Muscle layer of colon (tissue), 2 donors: ENCODE results near the gene FCRLB.
"Not testable (repeated sequence)": the region's sequence is repeated elsewhere in the genome, so short reads cannot be mapped to it uniquely, and the experiment has no call there.

ENCODE experiments used
- H3K27ac ChIP-seq: one replicate; pipeline ENCODE4 v1.7.0; 2013; ENCODE audit warnings: low read depth, mild to moderate bottlenecking, low read length, moderate library complexity
- H3K27me3 ChIP-seq, 2 donors: one replicate each; pipeline ENCODE4 v1.7.0; 2013; ENCODE audit warnings: low read length in 2 of 2, mild to moderate bottlenecking in 2 of 2; ENCODE audit not compliant: insufficient read depth in 2 of 2, control insufficient read depth in 1 of 2
- H3K36me3 ChIP-seq: one replicate; pipeline ENCODE4 v1.7.0; 2013; ENCODE audit warnings: mild to moderate bottlenecking, low read length; ENCODE audit not compliant: insufficient read depth
- H3K4me1 ChIP-seq: one replicate; pipeline ENCODE4 v1.7.0; 2013; ENCODE audit warnings: mild to moderate bottlenecking, low read length; ENCODE audit not compliant: insufficient read depth
- H3K4me3 ChIP-seq, 2 donors: one replicate each; pipeline ENCODE4 v1.7.0; 2013; ENCODE audit warnings: low read length in 2 of 2, low read depth in 1 of 2, mild to moderate bottlenecking in 1 of 2, moderate library complexity in 1 of 2
- H3K9ac ChIP-seq: one replicate; pipeline ENCODE4 v1.7.0; 2013; ENCODE audit warnings: low read length
- H3K9me3 ChIP-seq: one replicate; pipeline ENCODE4 v1.7.0; 2013; ENCODE audit warnings: mild to moderate bottlenecking, low read length
- donor health status: abdominal sarcoma.
- donor health status: Adenocarcinoma of cecum.

The FCRLB gene

GRCh38 chr1:161720956-161721737, at the start of gene FCRLB:
TSS of gene FCRLB (plus strand) at chr1:161721544. CDS start at chr1:161722673, 1,129 bp downstream.
- Histone ChIP-seq H3K4me1 (peaks cover 5% of the 10 kb centered on the region), H3K27ac (no peak within 1 kb of the TSS), H3K4me3 (no peak within 1 kb of the TSS), H3K9ac (no peak within 1 kb of the TSS), H3K27me3 (no peaks in the 10 kb centered on the region), H3K9me3 (no peaks in the 10 kb centered on the region), H3K36me3 (no peaks in the 10 kb centered on the region)

- not testable (repeated sequence) for H3K4me3 ChIP-seq, H3K9ac ChIP-seq, H3K27ac ChIP-seq, H3K36me3 ChIP-seq, H3K9me3 ChIP-seq, H3K4me1 ChIP-seq, H3K27me3 ChIP-seq
Measured at GRCh38 chr1:161673437-161673836, 47.9 kb upstream of the FCRLB start.

GRCh38 chr1:161674447-161674846, 46.9 kb upstream of the FCRLB start:
- not testable (repeated sequence) for H3K9me3 ChIP-seq, H3K4me1 ChIP-seq, H3K27me3 ChIP-seq, H3K36me3 ChIP-seq, H3K27ac ChIP-seq, H3K9ac ChIP-seq, H3K4me3 ChIP-seq

GRCh38 chr1:161674908-161675307, 46.4 kb upstream of the FCRLB start:
- H3K9me3 ChIP-seq, H3K27ac ChIP-seq, H3K4me3 ChIP-seq, H3K9ac ChIP-seq, H3K36me3 ChIP-seq, H3K4me1 ChIP-seq, H3K27me3 ChIP-seq: not testable (repeated sequence)

- no peaks in the 10 kb centered on the region for H3K36me3 ChIP-seq
- H3K27me3 ChIP-seq: no peaks in the 10 kb centered on the region
- no peak overlapping the region for H3K27ac ChIP-seq
- no peaks in the 10 kb centered on the region for H3K9me3 ChIP-seq
- H3K4me3 ChIP-seq: no peak overlapping the region
- no peaks in the 10 kb centered on the region for H3K4me1 ChIP-seq
- no peak overlapping the region for H3K9ac ChIP-seq
Measured at GRCh38 chr1:161676441-161676840, 44.9 kb upstream of the FCRLB start.

- H3K36me3 ChIP-seq: no peaks in the 10 kb centered on the region
Measured at GRCh38 chr1:161676958-161677689, 44.2 kb upstream of the FCRLB start.

GRCh38 chr1:161678500-161678899, 42.8 kb upstream of the FCRLB start:
- no peaks in the 10 kb centered on the region for H3K4me1 ChIP-seq
- H3K9ac ChIP-seq: no peak overlapping the region
- no peaks in the 10 kb centered on the region for H3K9me3 ChIP-seq
- H3K4me3 ChIP-seq: no peak overlapping the region
- no peaks in the 10 kb centered on the region for H3K27me3 ChIP-seq
- no peaks in the 10 kb centered on the region for H3K36me3 ChIP-seq
- no peak overlapping the region for H3K27ac ChIP-seq

More at GRCh38 chr1:161676958-161677689, 44.2 kb upstream of the FCRLB start:
- no peaks in the 10 kb centered on the region for H3K27me3 ChIP-seq
- no peak overlapping the region for H3K9ac ChIP-seq
- no peak overlapping the region for H3K4me3 ChIP-seq
- no peaks in the 10 kb centered on the region for H3K4me1 ChIP-seq
- no peaks in the 10 kb centered on the region for H3K9me3 ChIP-seq
- no peak overlapping the region for H3K27ac ChIP-seq

- Histone ChIP-seq H3K9ac (no peak overlapping the region), H3K9me3 (no peaks in the 10 kb centered on the region), H3K27ac (no peak overlapping the region), H3K27me3 (no peaks in the 10 kb centered on the region), H3K36me3 (no peaks in the 10 kb centered on the region), H3K4me1 (no peaks in the 10 kb centered on the region), H3K4me3 (no peak overlapping the region)
Measured at GRCh38 chr1:161681879-161682278, 39.5 kb upstream of the FCRLB start.

- no peak overlapping the region for H3K9ac ChIP-seq
- no peak overlapping the region for H3K27ac ChIP-seq
- no peak overlapping the region for H3K4me3 ChIP-seq
- no peaks in the 10 kb centered on the region for H3K4me1 ChIP-seq
- H3K36me3 ChIP-seq: no peaks in the 10 kb centered on the region
- H3K27me3 ChIP-seq: peaks cover 0 to 7% of the 10 kb centered on the region in 2 donors
- no peaks in the 10 kb centered on the region for H3K9me3 ChIP-seq
Measured at GRCh38 chr1:161688946-161689345, 32.4 kb upstream of the FCRLB start.

GRCh38 chr1:161691846-161692245, 29.5 kb upstream of the FCRLB start:
- Histone ChIP-seq H3K4me1 (no peaks in the 10 kb centered on the region), H3K27me3 (peaks cover 0 to 7% of the 10 kb centered on the region in 2 donors), H3K27ac (no peak overlapping the region), H3K9me3 (no peaks in the 10 kb centered on the region), H3K4me3 (no peak overlapping the region), H3K9ac (no peak overlapping the region), H3K36me3 (no peaks in the 10 kb centered on the region)

GRCh38 chr1:161693020-161693712, 28.2 kb upstream of the FCRLB start:
- not testable (repeated sequence) for H3K27me3 ChIP-seq, H3K4me3 ChIP-seq, H3K4me1 ChIP-seq

More at GRCh38 chr1:161693020-161693712, 28.2 kb upstream of the FCRLB start:
- H3K36me3 ChIP-seq, H3K27ac ChIP-seq, H3K9me3 ChIP-seq, H3K9ac ChIP-seq: not testable (repeated sequence)
